ENCODE measurements around the gene CERK. TPM values are rescaled to one million over a fixed set of nuclear protein-coding genes. Genes with fewer than 3 reads are reported as not detected.

CERK gene
- total and polyA plus RNA-seq, 2 of the 13 experiments (the other 11 are each of a cell fraction or from before 2014, with no cell fraction given): 40.3 to 41.9 TPM

DNA sequence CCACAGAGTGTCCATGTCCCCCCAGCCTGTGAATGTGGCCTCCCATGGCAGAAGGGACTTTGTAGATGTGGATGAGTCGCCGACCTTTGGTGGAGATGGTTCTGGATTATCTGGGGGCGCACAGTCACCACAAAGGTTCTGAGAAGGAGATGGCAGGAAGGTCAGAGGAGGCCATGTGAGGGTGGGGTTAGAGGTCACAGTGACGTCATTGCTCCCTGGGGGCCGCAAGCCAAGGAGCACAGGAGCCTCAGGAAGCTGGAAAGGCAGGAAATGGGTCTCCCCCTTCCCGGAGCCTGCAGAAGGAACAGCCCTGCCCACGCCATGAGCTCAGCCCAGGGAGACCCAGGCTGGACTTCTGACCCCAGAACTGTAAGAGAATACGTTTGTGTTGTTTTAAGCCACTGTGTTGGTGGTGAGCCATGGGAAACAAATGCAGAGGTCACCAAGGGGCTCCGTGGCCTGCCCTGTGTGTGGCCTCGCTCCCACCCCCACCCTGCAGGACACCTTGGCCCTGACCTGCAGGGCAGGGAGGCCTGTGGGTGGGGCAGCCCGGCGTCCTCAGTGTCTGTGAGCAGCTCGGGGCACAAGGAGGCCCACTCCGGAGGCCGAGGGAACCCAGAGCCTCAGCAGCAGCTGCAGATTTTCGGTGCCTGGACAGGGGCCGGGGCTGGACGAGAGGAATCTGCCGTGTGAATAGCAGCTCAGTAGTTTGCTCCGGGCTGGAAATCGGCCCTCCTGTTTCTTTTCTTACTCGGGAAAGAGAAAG, 85.8 kb downstream of the CERK start (continued):
- TF ChIP-seq, protein P1, sequence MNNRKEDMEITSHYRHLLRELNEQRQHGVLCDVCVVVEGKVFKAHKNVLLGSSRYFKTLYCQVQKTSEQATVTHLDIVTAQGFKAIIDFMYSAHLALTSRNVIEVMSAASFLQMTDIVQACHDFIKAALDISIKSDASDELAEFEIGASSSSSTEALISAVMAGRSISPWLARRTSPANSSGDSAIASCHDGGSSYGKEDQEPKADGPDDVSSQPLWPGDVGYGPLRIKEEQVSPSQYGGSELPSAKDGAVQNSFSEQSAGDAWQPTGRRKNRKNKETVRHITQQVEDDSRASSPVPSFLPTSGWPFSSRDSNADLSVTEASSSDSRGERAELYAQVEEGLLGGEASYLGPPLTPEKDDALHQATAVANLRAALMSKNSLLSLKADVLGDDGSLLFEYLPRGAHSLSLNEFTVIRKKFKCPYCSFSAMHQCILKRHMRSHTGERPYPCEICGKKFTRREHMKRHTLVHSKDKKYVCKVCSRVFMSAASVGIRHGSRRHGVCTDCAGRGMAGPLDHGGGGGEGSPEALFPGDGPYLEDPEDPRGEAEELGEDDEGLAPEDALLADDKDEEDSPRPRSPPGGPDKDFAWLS (CRISPR knock-in tag; IDR thresholded peaks at IDR 0.05; ENCODE audit: borderline replicate concordance): no peak
- peak; percentile 73; the same call in 1 of the 2 replicates for TF ChIP-seq FOXC1 (CRISPR knock-in tag; IDR thresholded peaks at IDR 0.05; ENCODE audit: borderline replicate concordance)
- no peak for TF ChIP-seq REXO4 (CRISPR knock-in tag; IDR thresholded peaks at IDR 0.05; ENCODE audit: borderline replicate concordance)
- TF ChIP-seq KDM1A (CRISPR knock-in tag; IDR thresholded peaks at IDR 0.05): no peak
- TF ChIP-seq, protein P2, sequence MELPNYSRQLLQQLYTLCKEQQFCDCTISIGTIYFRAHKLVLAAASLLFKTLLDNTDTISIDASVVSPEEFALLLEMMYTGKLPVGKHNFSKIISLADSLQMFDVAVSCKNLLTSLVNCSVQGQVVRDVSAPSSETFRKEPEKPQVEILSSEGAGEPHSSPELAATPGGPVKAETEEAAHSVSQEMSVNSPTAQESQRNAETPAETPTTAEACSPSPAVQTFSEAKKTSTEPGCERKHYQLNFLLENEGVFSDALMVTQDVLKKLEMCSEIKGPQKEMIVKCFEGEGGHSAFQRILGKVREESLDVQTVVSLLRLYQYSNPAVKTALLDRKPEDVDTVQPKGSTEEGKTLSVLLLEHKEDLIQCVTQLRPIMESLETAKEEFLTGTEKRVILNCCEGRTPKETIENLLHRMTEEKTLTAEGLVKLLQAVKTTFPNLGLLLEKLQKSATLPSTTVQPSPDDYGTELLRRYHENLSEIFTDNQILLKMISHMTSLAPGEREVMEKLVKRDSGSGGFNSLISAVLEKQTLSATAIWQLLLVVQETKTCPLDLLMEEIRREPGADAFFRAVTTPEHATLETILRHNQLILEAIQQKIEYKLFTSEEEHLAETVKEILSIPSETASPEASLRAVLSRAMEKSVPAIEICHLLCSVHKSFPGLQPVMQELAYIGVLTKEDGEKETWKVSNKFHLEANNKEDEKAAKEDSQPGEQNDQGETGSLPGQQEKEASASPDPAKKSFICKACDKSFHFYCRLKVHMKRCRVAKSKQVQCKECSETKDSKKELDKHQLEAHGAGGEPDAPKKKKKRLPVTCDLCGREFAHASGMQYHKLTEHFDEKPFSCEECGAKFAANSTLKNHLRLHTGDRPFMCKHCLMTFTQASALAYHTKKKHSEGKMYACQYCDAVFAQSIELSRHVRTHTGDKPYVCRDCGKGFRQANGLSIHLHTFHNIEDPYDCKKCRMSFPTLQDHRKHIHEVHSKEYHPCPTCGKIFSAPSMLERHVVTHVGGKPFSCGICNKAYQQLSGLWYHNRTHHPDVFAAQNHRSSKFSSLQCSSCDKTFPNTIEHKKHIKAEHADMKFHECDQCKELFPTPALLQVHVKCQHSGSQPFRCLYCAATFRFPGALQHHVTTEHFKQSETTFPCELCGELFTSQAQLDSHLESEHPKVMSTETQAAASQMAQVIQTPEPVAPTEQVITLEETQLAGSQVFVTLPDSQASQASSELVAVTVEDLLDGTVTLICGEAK (IDR thresholded peaks at IDR 0.05): no peak
- TF ChIP-seq, protein P2 (CRISPR knock-in tag; IDR thresholded peaks at IDR 0.05): 0 out of 2 replicates have a peak, but pooled peaks have one; percentile 16
- TF ChIP-seq HOXA9 (CRISPR knock-in tag; IDR thresholded peaks at IDR 0.05; ENCODE audit: borderline replicate concordance): no peak
- TF ChIP-seq, protein P3, sequence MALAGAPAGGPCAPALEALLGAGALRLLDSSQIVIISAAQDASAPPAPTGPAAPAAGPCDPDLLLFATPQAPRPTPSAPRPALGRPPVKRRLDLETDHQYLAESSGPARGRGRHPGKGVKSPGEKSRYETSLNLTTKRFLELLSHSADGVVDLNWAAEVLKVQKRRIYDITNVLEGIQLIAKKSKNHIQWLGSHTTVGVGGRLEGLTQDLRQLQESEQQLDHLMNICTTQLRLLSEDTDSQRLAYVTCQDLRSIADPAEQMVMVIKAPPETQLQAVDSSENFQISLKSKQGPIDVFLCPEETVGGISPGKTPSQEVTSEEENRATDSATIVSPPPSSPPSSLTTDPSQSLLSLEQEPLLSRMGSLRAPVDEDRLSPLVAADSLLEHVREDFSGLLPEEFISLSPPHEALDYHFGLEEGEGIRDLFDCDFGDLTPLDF (CRISPR knock-in tag; IDR thresholded peaks at IDR 0.05): no peak
- peak; percentile 76 for TF ChIP-seq HOXA3 (CRISPR knock-in tag; IDR thresholded peaks at IDR 0.05)
- TF ChIP-seq, protein P4, sequence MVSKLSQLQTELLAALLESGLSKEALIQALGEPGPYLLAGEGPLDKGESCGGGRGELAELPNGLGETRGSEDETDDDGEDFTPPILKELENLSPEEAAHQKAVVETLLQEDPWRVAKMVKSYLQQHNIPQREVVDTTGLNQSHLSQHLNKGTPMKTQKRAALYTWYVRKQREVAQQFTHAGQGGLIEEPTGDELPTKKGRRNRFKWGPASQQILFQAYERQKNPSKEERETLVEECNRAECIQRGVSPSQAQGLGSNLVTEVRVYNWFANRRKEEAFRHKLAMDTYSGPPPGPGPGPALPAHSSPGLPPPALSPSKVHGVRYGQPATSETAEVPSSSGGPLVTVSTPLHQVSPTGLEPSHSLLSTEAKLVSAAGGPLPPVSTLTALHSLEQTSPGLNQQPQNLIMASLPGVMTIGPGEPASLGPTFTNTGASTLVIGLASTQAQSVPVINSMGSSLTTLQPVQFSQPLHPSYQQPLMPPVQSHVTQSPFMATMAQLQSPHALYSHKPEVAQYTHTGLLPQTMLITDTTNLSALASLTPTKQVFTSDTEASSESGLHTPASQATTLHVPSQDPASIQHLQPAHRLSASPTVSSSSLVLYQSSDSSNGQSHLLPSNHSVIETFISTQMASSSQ (IDR thresholded peaks at IDR 0.05; ENCODE audit: low read depth): no peak
- TF ChIP-seq, protein P4 (CRISPR knock-in tag; IDR thresholded peaks at IDR 0.05; ENCODE audit: borderline replicate concordance): peak; percentile 48; the same call in 1 of the 2 replicates
- 0 out of 2 replicates have a peak, but pooled peaks have one; percentile 44 for TF ChIP-seq ETV6 (CRISPR knock-in tag; conservative IDR thresholded peaks at IDR 0.05)

Measured in HepG2 (cell line).